ENCODE data around the gene PLK5. TPM values are rescaled to one million over a fixed set of nuclear protein-coding genes. Genes with fewer than 3 reads are reported as not detected.
A peak's percentile ranks its signal among the peaks of the same experiment; 100 is the strongest.
"Not testable (repeated sequence)": the region's sequence is repeated elsewhere in the genome, so short reads cannot be mapped to it uniquely, and the experiment has no call there.

The PLK5 gene
- total RNA-seq, result 0.12 TPM in 1 of 3 replicates, not detected in the others
- long read RNA-seq, result 0 reads

- H3K4me3 Mint-ChIP-seq (ENCODE audit: unreplicated experiment), result peak within 1 kb of the TSS; percentile 37
- TF ChIP-seq CTCF (IDR thresholded peaks at IDR 0.05), result no peak
- H3K36me3 Mint-ChIP-seq (ENCODE audit: low read depth), result no peaks in the 10 kb centered on the region
- H3K27ac Mint-ChIP-seq (ENCODE audit: unreplicated experiment), result no peak within 1 kb of the TSS
- H3K9me3 Mint-ChIP-seq (ENCODE audit: low read depth), result no peaks in the 10 kb centered on the region
- no peak for DNase-seq (ENCODE audit: low spot score)
- H3K4me1 Mint-ChIP-seq (ENCODE audit: low read depth), result peaks cover 5% of the 10 kb centered on the region
- peaks cover 24% of the 10 kb centered on the region for H3K27me3 Mint-ChIP-seq (ENCODE audit: low read depth)
Observed at GRCh38 chr19:1523412-1524286, at the start of gene PLK5. Gene PLK5 (plus strand): TSS chr19:1524077. CDS start chr19:1526997, 2,920 bp downstream.

GRCh38 chr19:1474765-1475351 lies 49.0 kb upstream of the PLK5 start:
- Mint-ChIP-seq H3K36me3 (ENCODE audit: low read depth) (peaks cover 4% of the 10 kb centered on the region), H3K27me3 (ENCODE audit: low read depth) (peaks cover 2% of the 10 kb centered on the region), H3K4me3 (ENCODE audit: unreplicated experiment) (no peak overlapping the region), H3K4me1 (ENCODE audit: low read depth) (peaks cover 23% of the 10 kb centered on the region), H3K27ac (ENCODE audit: unreplicated experiment) (no peak overlapping the region), H3K9me3 (ENCODE audit: low read depth) (no peaks in the 10 kb centered on the region)
- DNase-seq (ENCODE audit: low spot score), result no peak
- TF ChIP-seq CTCF (IDR thresholded peaks at IDR 0.05), result no peak

GRCh38 chr19:1475751-1476437 lies 48.0 kb upstream of the PLK5 start:
- Mint-ChIP-seq H3K27me3 (ENCODE audit: low read depth) (no peaks in the 10 kb centered on the region), H3K9me3 (ENCODE audit: low read depth) (no peaks in the 10 kb centered on the region), H3K36me3 (ENCODE audit: low read depth) (peaks cover 4% of the 10 kb centered on the region), H3K4me3 (ENCODE audit: unreplicated experiment) (no peak overlapping the region), H3K4me1 (ENCODE audit: low read depth) (peaks cover 19% of the 10 kb centered on the region), H3K27ac (ENCODE audit: unreplicated experiment) (no peak overlapping the region)
- no peak for TF ChIP-seq CTCF (IDR thresholded peaks at IDR 0.05)
- no peak for DNase-seq (ENCODE audit: low spot score)

GRCh38 chr19:1477056-1477455 lies 46.8 kb upstream of the PLK5 start:
- Mint-ChIP-seq H3K4me1 (ENCODE audit: low read depth) (peaks cover 16% of the 10 kb centered on the region), H3K4me3 (ENCODE audit: unreplicated experiment) (peak overlapping the region; percentile 52)
- not testable (repeated sequence) for DNase-seq (ENCODE audit: low spot score); H3K9me3 Mint-ChIP-seq (ENCODE audit: low read depth); H3K36me3 Mint-ChIP-seq (ENCODE audit: low read depth); H3K27me3 Mint-ChIP-seq (ENCODE audit: low read depth); H3K27ac Mint-ChIP-seq (ENCODE audit: unreplicated experiment)

GRCh38 chr19:1478934-1479707 lies 44.8 kb upstream of the PLK5 start, which contains the start of gene C19orf25:
Gene C19orf25 (minus strand): TSS chr19:1479215. CDS start chr19:1478903, 312 bp downstream.
- no peaks in the 10 kb centered on the region for H3K27me3 Mint-ChIP-seq (ENCODE audit: low read depth)
- peaks cover 16% of the 10 kb centered on the region for H3K4me1 Mint-ChIP-seq (ENCODE audit: low read depth)
- TF ChIP-seq CTCF (IDR thresholded peaks at IDR 0.05), result peak; percentile 28
- peak; percentile 98 for DNase-seq (ENCODE audit: low spot score)
- peaks cover 3% of the 10 kb centered on the region for H3K36me3 Mint-ChIP-seq (ENCODE audit: low read depth)
- no peaks in the 10 kb centered on the region for H3K9me3 Mint-ChIP-seq (ENCODE audit: low read depth)
- H3K4me3 Mint-ChIP-seq (ENCODE audit: unreplicated experiment), result peak within 1 kb of the TSS; percentile 98
- peak within 1 kb of the TSS; percentile 97 for H3K27ac Mint-ChIP-seq (ENCODE audit: unreplicated experiment)

All from chondrocyte (in vitro differentiated cells).